Trophoblast cell (in vitro differentiated cells and primary cell): ENCODE data around the gene CFAP97D1.
"Not testable (repeated sequence)": the region's sequence is repeated elsewhere in the genome, so short reads cannot be mapped to it uniquely, and the experiment has no call there.

Experiments
- DNase-seq, 2 donors: peaks; one replicate each; pipeline ENCODE4 v3.0.0-alpha.2; 2016
- H2AFZ ChIP-seq: 2 replicates; pipeline ENCODE4 v1.6.1; 2013; ENCODE audit warnings: low read length, moderate library complexity, mild to moderate bottlenecking; ENCODE audit not compliant: insufficient read depth, poor library complexity
- H2AK5ac ChIP-seq: 2 replicates; pipeline ENCODE4 v1.6.1; 2013; ENCODE audit warnings: mild to moderate bottlenecking, low read length
- H2BK120ac ChIP-seq: 2 replicates; pipeline ENCODE4 v1.6.1; 2013; ENCODE audit warnings: low read length, mild to moderate bottlenecking, moderate library complexity; ENCODE audit not compliant: insufficient read depth, poor library complexity
- H2BK12ac ChIP-seq: 2 replicates; pipeline ENCODE4 v1.6.1; 2013; ENCODE audit warnings: mild to moderate bottlenecking, low read length, moderate library complexity
- H2BK5ac ChIP-seq: 2 replicates; pipeline ENCODE4 v1.6.1; 2013; ENCODE audit warnings: low read length, low read depth, moderate library complexity, mild to moderate bottlenecking; ENCODE audit not compliant: poor library complexity
- H3K14ac ChIP-seq: 2 replicates; pipeline ENCODE4 v1.6.1; 2013; ENCODE audit warnings: mild to moderate bottlenecking, low read length
- H3K18ac ChIP-seq: 2 replicates; pipeline ENCODE4 v1.6.1; 2013; ENCODE audit warnings: mild to moderate bottlenecking, low read length
- H3K23ac ChIP-seq: 2 replicates; pipeline ENCODE4 v1.6.1; 2013; ENCODE audit warnings: low read length
- H3K27ac ChIP-seq: 2 replicates; pipeline ENCODE4 v1.5.1; 2013; ENCODE audit warnings: low read depth, mild to moderate bottlenecking, inconsistent platforms, low read length, moderate library complexity
- H3K27me3 ChIP-seq: 2 replicates; pipeline ENCODE4 v1.6.1; 2013; ENCODE audit warnings: inconsistent platforms, mild to moderate bottlenecking, low read length, moderate library complexity; ENCODE audit not compliant: insufficient read depth
- H3K36me3 ChIP-seq, 2 experiments: 1 replicate in 1 of 2; 2 replicates in 1 of 2; pipeline ENCODE4 v1.6.1; 2013; ENCODE audit warnings: low read length in 2 of 2, mild to moderate bottlenecking in 2 of 2, moderate library complexity in 1 of 2; ENCODE audit not compliant: insufficient read depth in 2 of 2, control insufficient read depth in 1 of 2
- H3K4ac ChIP-seq: 2 replicates; pipeline ENCODE4 v1.6.1; 2013; ENCODE audit warnings: low read depth, mild to moderate bottlenecking, low read length, moderate library complexity
- H3K4me1 ChIP-seq, 2 experiments: 1 replicate in 1 of 2; 2 replicates in 1 of 2; pipeline ENCODE4 v1.6.1; 2013; ENCODE audit warnings: low read length in 2 of 2, mild to moderate bottlenecking in 2 of 2, moderate library complexity in 1 of 2; ENCODE audit not compliant: insufficient read depth in 2 of 2, control insufficient read depth in 1 of 2
- H3K4me2 ChIP-seq: 2 replicates; pipeline ENCODE4 v1.6.1; 2013; ENCODE audit warnings: inconsistent platforms, mild to moderate bottlenecking, low read length, moderate library complexity
- H3K4me3 ChIP-seq: 2 replicates; pipeline ENCODE4 v1.5.1; 2013; ENCODE audit warnings: mild to moderate bottlenecking, low read depth, low read length, inconsistent platforms
- H3K79me1 ChIP-seq: one replicate; pipeline ENCODE4 v1.6.1; 2013; ENCODE audit warnings: low read length
- H3K79me2 ChIP-seq: 2 replicates; pipeline ENCODE4 v1.6.1; 2013; ENCODE audit warnings: low read length, mild to moderate bottlenecking; ENCODE audit not compliant: control insufficient read depth, insufficient read depth, poor library complexity
- H3K9ac ChIP-seq: 2 replicates; pipeline ENCODE4 v1.6.1; 2013; ENCODE audit warnings: mild to moderate bottlenecking, low read length
- H3K9me3 ChIP-seq: 2 replicates; pipeline ENCODE4 v1.6.1; 2013; ENCODE audit warnings: low read depth, mild to moderate bottlenecking, control low read depth, inconsistent platforms, low read length; ENCODE audit not compliant: insufficient read depth
- H4K12ac ChIP-seq: 2 replicates; pipeline ENCODE4 v1.6.1; 2013; ENCODE audit warnings: low read depth, mild to moderate bottlenecking, low read length, moderate library complexity
- H4K8ac ChIP-seq: 2 replicates; pipeline ENCODE4 v1.6.1; 2013; ENCODE audit warnings: low read depth, mild to moderate bottlenecking, low read length, moderate library complexity
- H4K91ac ChIP-seq: one replicate; pipeline ENCODE4 v1.6.1; 2013; ENCODE audit warnings: low read depth, mild to moderate bottlenecking, low read length, moderate library complexity
- WGBS: extraction: QIAGEN DNeasy Blood & Tissue Kit; methylation state at CpG from one replicate; pipeline ENCODE4 v1.1.7; 2013; ENCODE audit warnings: missing lambda C conversion rate; ENCODE audit not compliant: insufficient read length, insufficient coverage; ENCODE audit errors: extremely low coverage; 5-methylcytosine and 5-hydroxymethylcytosine counted together

CFAP97D1 gene

DNA sequence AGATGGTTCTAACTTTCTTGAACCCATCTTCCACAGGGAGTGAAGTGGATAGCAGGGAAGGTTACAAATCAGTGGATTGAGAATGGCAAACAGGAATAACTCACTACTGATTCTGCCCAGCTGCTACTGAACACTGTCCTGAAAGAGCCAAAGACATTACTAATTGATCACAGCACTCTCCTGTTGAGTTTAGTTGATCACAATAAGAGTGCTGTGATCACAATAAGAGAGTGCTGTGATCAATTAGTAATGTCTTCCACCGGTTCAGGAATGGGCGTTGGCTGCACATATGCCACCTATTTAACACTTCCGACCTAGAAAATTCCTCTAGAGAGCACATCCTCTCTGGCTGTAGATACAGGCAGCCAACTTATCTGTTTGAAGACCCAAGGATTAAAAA lies 11.4 kb downstream of the CFAP97D1 start:
- H3K4me2 ChIP-seq = no peak overlapping the region
- no peaks in the 10 kb centered on the region for H3K9me3 ChIP-seq
- no CpG with 5 or more reads among the region's 3 CpGs for WGBS

DNA sequence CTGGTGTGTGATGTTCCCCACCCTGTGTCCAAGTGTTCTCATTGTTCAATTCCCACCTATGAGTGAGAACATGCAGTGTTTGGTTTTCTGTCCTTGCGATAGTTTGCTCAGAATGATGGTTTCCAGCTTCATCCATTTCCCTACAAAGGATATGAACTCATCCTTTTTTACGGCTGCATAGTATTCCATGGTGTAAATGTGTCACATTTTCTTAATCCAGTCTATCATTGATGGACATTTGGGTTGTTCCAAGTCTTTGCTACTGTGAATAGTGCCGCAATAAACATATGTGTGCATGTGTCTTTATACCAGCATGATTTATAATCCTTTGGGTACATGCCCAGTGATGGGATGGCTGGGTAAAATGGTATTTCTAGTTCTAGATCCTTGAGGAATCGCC lies 12.4 kb downstream of the CFAP97D1 start:
- H3K79me2 ChIP-seq, H2BK5ac ChIP-seq, H3K79me1 ChIP-seq, H2BK12ac ChIP-seq, H3K36me3 ChIP-seq, H4K12ac ChIP-seq, H3K4me2 ChIP-seq, H3K27ac ChIP-seq, H2AFZ ChIP-seq, H2BK120ac ChIP-seq, H3K9ac ChIP-seq, H3K4me3 ChIP-seq, H3K4me1 ChIP-seq, H3K4ac ChIP-seq, H3K14ac ChIP-seq, H2AK5ac ChIP-seq, H3K23ac ChIP-seq, H4K8ac ChIP-seq, H3K18ac ChIP-seq, H4K91ac ChIP-seq, H3K27me3 ChIP-seq, H3K9me3 ChIP-seq, DNase-seq: not testable (repeated sequence)
- no CpG with 5 or more reads among the region's 4 CpGs for WGBS

More for the DNA sequence above, 11.4 kb downstream of the CFAP97D1 start:
- Histone ChIP-seq H3K9ac (no peak overlapping the region), H4K8ac (no peak overlapping the region), H3K36me3 (no peaks in the 10 kb centered on the region), H3K14ac (no peak overlapping the region), H3K23ac (no peak overlapping the region), H3K4me1 (no peaks in the 10 kb centered on the region), H2BK5ac (no peak overlapping the region), H2AK5ac (no peak overlapping the region), H3K4ac (no peak overlapping the region), H3K4me3 (no peak overlapping the region), H3K79me2 (no peaks in the 10 kb centered on the region), H2AFZ (no peak overlapping the region), H3K18ac (no peak overlapping the region), H4K12ac (no peak overlapping the region), H3K27ac (no peak overlapping the region), H3K79me1 (no peaks in the 10 kb centered on the region), H3K27me3 (no peaks in the 10 kb centered on the region), H4K91ac (no peak overlapping the region), H2BK120ac (no peak overlapping the region), H2BK12ac (no peak overlapping the region)
- DNase-seq = peak in 1 of 2 donors; percentile 40

DNA sequence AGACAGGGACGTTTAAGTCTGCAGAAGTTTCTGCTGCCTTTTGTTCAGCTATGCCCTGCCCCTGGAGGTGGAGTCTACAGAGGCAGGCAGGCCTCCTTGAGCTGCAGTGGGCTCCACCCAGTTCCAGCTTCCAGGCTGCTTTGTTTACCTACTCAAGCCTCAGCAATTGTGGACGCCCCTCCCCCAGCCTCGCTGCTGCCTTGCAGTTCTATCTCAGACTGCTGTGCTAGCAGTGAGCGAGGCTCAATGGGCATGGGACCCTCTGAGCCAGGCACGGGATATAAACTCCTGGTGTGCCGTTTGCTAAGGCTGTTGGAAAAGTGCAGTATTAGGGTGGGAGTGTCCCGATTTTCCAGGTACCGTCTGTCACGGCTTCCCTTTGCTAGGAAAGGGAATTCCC lies 17.8 kb downstream of the CFAP97D1 start:
- no CpG with 5 or more reads among the region's 9 CpGs for WGBS
- not testable (repeated sequence) for H2AFZ ChIP-seq, H2BK120ac ChIP-seq, H3K79me1 ChIP-seq, H2BK5ac ChIP-seq, H3K4ac ChIP-seq, H2AK5ac ChIP-seq, H3K4me1 ChIP-seq, H3K27ac ChIP-seq, H4K91ac ChIP-seq, H3K79me2 ChIP-seq, H3K9me3 ChIP-seq, H3K18ac ChIP-seq, H2BK12ac ChIP-seq, H4K8ac ChIP-seq, H3K9ac ChIP-seq, H3K4me3 ChIP-seq, H4K12ac ChIP-seq, H3K4me2 ChIP-seq, H3K14ac ChIP-seq, DNase-seq, H3K36me3 ChIP-seq, H3K27me3 ChIP-seq, H3K23ac ChIP-seq

DNA sequence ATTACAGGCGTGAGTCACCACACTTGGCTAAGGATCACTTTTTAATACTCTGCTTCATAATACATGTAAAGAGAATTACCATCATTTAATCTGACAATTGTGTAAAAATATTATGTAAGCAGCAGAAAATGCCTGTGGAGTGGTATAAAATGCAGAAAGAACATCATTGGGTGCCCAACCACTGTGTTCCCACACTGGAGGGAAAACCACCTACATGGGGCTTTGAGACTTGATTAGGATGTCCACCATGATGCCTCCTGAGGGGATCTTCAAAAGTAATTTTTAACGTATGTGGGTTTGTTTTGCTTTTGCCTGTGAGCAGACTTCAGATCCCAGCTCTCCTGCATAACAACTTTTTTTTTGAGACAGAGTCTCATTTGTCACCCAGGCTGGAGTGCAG lies 18.8 kb downstream of the CFAP97D1 start:
- H2AK5ac ChIP-seq = no peak overlapping the region

More for the DNA sequence above, 18.8 kb downstream of the CFAP97D1 start:
- no peak overlapping the region for H2BK12ac ChIP-seq
- H2AFZ ChIP-seq = no peak overlapping the region
- no peak overlapping the region for H3K23ac ChIP-seq
- no peak overlapping the region for H3K4me3 ChIP-seq
- H3K36me3 ChIP-seq = no peaks in the 10 kb centered on the region
- no peaks in the 10 kb centered on the region for H3K79me2 ChIP-seq
- H4K91ac ChIP-seq = no peak overlapping the region
- no peak overlapping the region for H4K8ac ChIP-seq
- DNase-seq = no peak
- no peak overlapping the region for H4K12ac ChIP-seq
- H3K27ac ChIP-seq = no peak overlapping the region
- H3K79me1 ChIP-seq = no peaks in the 10 kb centered on the region
- peaks cover 0 to 2% of the 10 kb centered on the region in 2 experiments for H3K4me1 ChIP-seq
- H3K4ac ChIP-seq = no peak overlapping the region
- no peak overlapping the region for H2BK5ac ChIP-seq
- no peak overlapping the region for H3K9ac ChIP-seq
- H3K4me2 ChIP-seq = no peak overlapping the region
- H3K27me3 ChIP-seq = no peaks in the 10 kb centered on the region
- no CpG with 5 or more reads among the region's 2 CpGs for WGBS
- H3K9me3 ChIP-seq = no peaks in the 10 kb centered on the region
- H3K18ac ChIP-seq = no peak overlapping the region
- H3K14ac ChIP-seq = no peak overlapping the region
- no peak overlapping the region for H2BK120ac ChIP-seq
